H9 (cell line): ENCODE data around the gene ATF6. TPM values are rescaled to one million over a fixed set of nuclear protein-coding genes. Genes with fewer than 3 reads are reported as not detected.

ENCODE experiments used
- DNase-seq: peaks from one replicate; pipeline ENCODE4 v3.0.0-alpha.2; 2017
- H2AFZ ChIP-seq: one replicate; pipeline ENCODE4 v1.6.1; 2013; ENCODE audit warnings: mild to moderate bottlenecking, low read length, control low read depth, moderate library complexity
- H2AK5ac ChIP-seq: 2 replicates; pipeline ENCODE4 v1.6.1; 2013; ENCODE audit warnings: low read length, control low read depth, mixed read lengths; ENCODE audit not compliant: insufficient read length
- H2BK120ac ChIP-seq: one replicate; pipeline ENCODE4 v1.6.1; 2013; ENCODE audit warnings: low read depth, mild to moderate bottlenecking, low read length, control low read depth, inconsistent platforms; ENCODE audit not compliant: poor library complexity, severe bottlenecking
- H2BK12ac ChIP-seq: 2 replicates; pipeline ENCODE4 v1.6.1; 2013; ENCODE audit warnings: low read length, control low read depth, mixed read lengths, low read depth; ENCODE audit not compliant: insufficient read length
- H2BK15ac ChIP-seq: 2 replicates; pipeline ENCODE4 v1.6.1; 2013; ENCODE audit warnings: low read depth, low read length, control low read depth
- H2BK20ac ChIP-seq: one replicate; pipeline ENCODE4 v1.6.1; 2013; ENCODE audit warnings: low read depth, mild to moderate bottlenecking, low read length, control low read depth, inconsistent platforms; ENCODE audit not compliant: poor library complexity, severe bottlenecking
- H2BK5ac ChIP-seq: 2 replicates; pipeline ENCODE4 v1.6.1; 2013; ENCODE audit warnings: low read length, control low read depth, mixed read lengths; ENCODE audit not compliant: insufficient read length
- H3K14ac ChIP-seq: 2 replicates; pipeline ENCODE4 v1.6.1; 2013; ENCODE audit warnings: low read length, control low read depth; ENCODE audit not compliant: insufficient read depth
- H3K18ac ChIP-seq: 2 replicates; pipeline ENCODE4 v1.6.1; 2013; ENCODE audit warnings: low read depth, mild to moderate bottlenecking, mixed read lengths, low read length, control low read depth; ENCODE audit not compliant: insufficient read length
- H3K23ac ChIP-seq: 2 replicates; pipeline ENCODE4 v1.6.1; 2013; ENCODE audit warnings: low read length, control low read depth, mixed read lengths, low read depth; ENCODE audit not compliant: insufficient read length
- H3K23me2 ChIP-seq: 2 replicates; pipeline ENCODE4 v1.6.1; 2013; ENCODE audit warnings: low read depth, mild to moderate bottlenecking, mixed read lengths, low read length, control low read depth; ENCODE audit not compliant: insufficient read length, poor library complexity, severe bottlenecking
- H3K27ac ChIP-seq: 2 replicates; pipeline ENCODE4 v1.5.1; 2013; ENCODE audit warnings: low read length, control low read depth, mixed read lengths, low read depth; ENCODE audit not compliant: insufficient read length
- H3K27me3 ChIP-seq: 2 replicates; pipeline ENCODE4 v1.6.1; 2013; ENCODE audit warnings: low read length, control low read depth, inconsistent platforms; ENCODE audit not compliant: insufficient read depth
- H3K4ac ChIP-seq: 2 replicates; pipeline ENCODE4 v1.6.1; 2013; ENCODE audit warnings: low read depth, mild to moderate bottlenecking, control low read depth, inconsistent platforms, low read length, moderate library complexity
- H3K4me1 ChIP-seq: 2 replicates; pipeline ENCODE4 v1.6.1; 2013; ENCODE audit warnings: low read length, control low read depth, inconsistent platforms; ENCODE audit not compliant: insufficient read depth
- H3K4me2 ChIP-seq: 2 replicates; pipeline ENCODE4 v1.6.1; 2013; ENCODE audit warnings: low read length, control low read depth, mixed read lengths; ENCODE audit not compliant: insufficient read length, insufficient read depth
- H3K56ac ChIP-seq: 2 replicates; pipeline ENCODE4 v1.6.1; 2013; ENCODE audit warnings: low read depth, mild to moderate bottlenecking, mixed read lengths, low read length, control low read depth; ENCODE audit not compliant: insufficient read length
- H3K79me1 ChIP-seq: 2 replicates; pipeline ENCODE4 v1.6.1; 2013; ENCODE audit warnings: low read depth, mild to moderate bottlenecking, moderate library complexity, low read length, control low read depth, inconsistent platforms; ENCODE audit not compliant: insufficient read depth, poor library complexity, severe bottlenecking
- H3K79me2 ChIP-seq: 2 replicates; pipeline ENCODE4 v1.6.1; 2013; ENCODE audit warnings: low read length, control low read depth, inconsistent platforms; ENCODE audit not compliant: insufficient read depth
- H3K9ac ChIP-seq: 2 replicates; pipeline ENCODE4 v1.6.1; 2013; ENCODE audit warnings: low read length, control low read depth, mixed read lengths; ENCODE audit not compliant: insufficient read length; ENCODE audit errors: extremely low read depth
- H3K9me3 ChIP-seq: one replicate; pipeline ENCODE4 v1.6.1; 2013; ENCODE audit warnings: low read depth, low read length, inconsistent platforms; ENCODE audit not compliant: control insufficient read depth
- H3T11ph ChIP-seq: one replicate; pipeline ENCODE4 v1.6.1; 2013; ENCODE audit warnings: mild to moderate bottlenecking, low read length, control low read depth, inconsistent platforms
- H4K20me1 ChIP-seq: one replicate; pipeline ENCODE4 v1.6.1; 2013; ENCODE audit not compliant: control insufficient read depth, insufficient read length, insufficient read depth
- H4K5ac ChIP-seq: 2 replicates; pipeline ENCODE4 v1.6.1; 2013; ENCODE audit warnings: low read depth, mild to moderate bottlenecking, mixed read lengths, low read length, control low read depth; ENCODE audit not compliant: insufficient read length
- H4K8ac ChIP-seq: replicated peaks from 2 replicates; pipeline ENCODE4 v1.6.1; 2013; ENCODE audit warnings: low read length, control low read depth, mixed read lengths, low read depth; ENCODE audit not compliant: insufficient read length
- H4K91ac ChIP-seq: 2 replicates; pipeline ENCODE4 v1.6.1; 2013; ENCODE audit warnings: low read depth, mild to moderate bottlenecking, moderate library complexity, mixed read lengths, low read length, control low read depth; ENCODE audit not compliant: insufficient read length
- H3K27ac Mint-ChIP-seq, 3 experiments: 2 replicates in 2 of 3; 3 replicates in 1 of 3; pipeline ENCODE4 v1.8.0; 2020 to 2021; ENCODE audit warnings: mixed read lengths in 3 of 3, mild to moderate bottlenecking in 1 of 3, moderate library complexity in 1 of 3
- H3K27me3 Mint-ChIP-seq: 2 replicates; pipeline ENCODE4 v1.8.0; 2021; ENCODE audit warnings: low read depth, mild to moderate bottlenecking, moderate library complexity, mixed read lengths
- H3K36me3 Mint-ChIP-seq, 3 experiments: 2 replicates in 2 of 3; 3 replicates in 1 of 3; pipeline ENCODE4 v1.8.0; 2020 to 2021; ENCODE audit warnings: low read depth in 3 of 3, mixed read lengths in 3 of 3; ENCODE audit not compliant: insufficient read depth in 1 of 3
- H3K4me1 Mint-ChIP-seq, 2 experiments: 2 replicates each; pipeline ENCODE4 v1.8.0; 2020; ENCODE audit warnings: mixed read lengths in 2 of 2
- H3K4me3 Mint-ChIP-seq, 2 experiments: 2 replicates in 1 of 2; 3 replicates in 1 of 2; pipeline ENCODE4 v1.8.0; 2020 to 2021; ENCODE audit warnings: mild to moderate bottlenecking in 2 of 2, mixed read lengths in 2 of 2, moderate library complexity in 1 of 2
- H3K9me3 Mint-ChIP-seq, 2 experiments: 2 replicates in 1 of 2; 3 replicates in 1 of 2; pipeline ENCODE4 v1.8.0; 2020; ENCODE audit warnings: mild to moderate bottlenecking in 2 of 2, mixed read lengths in 2 of 2, moderate library complexity in 1 of 2
- WGBS: extraction: QIAGEN DNeasy Blood & Tissue Kit; methylation state at CpG from one replicate; pipeline ENCODE4 v1.1.7; 2013; ENCODE audit warnings: missing lambda C conversion rate, low lambda C conversion rate, mixed read lengths; ENCODE audit not compliant: insufficient read length; ENCODE audit errors: extremely low coverage; 5-methylcytosine and 5-hydroxymethylcytosine counted together
- total RNA-seq: library from RNA; stranded (reverse); gene quantifications from 2 replicates; pipeline ENCODE4 v1.2.1, GENCODE V29; 2021
- TF ChIP-seq, protein P1 (sequence below): fragments of 200-600 bp; sonication (generic); conservative IDR thresholded peaks from 3 replicates; pipeline ENCODE4 v1.8.0; 2021; ENCODE audit warnings: antibody characterized with exemption, mild to moderate bottlenecking

Gene ATF6
- total RNA-seq, 1 experiment from 2014 or later: 11.2 TPM

DNA sequence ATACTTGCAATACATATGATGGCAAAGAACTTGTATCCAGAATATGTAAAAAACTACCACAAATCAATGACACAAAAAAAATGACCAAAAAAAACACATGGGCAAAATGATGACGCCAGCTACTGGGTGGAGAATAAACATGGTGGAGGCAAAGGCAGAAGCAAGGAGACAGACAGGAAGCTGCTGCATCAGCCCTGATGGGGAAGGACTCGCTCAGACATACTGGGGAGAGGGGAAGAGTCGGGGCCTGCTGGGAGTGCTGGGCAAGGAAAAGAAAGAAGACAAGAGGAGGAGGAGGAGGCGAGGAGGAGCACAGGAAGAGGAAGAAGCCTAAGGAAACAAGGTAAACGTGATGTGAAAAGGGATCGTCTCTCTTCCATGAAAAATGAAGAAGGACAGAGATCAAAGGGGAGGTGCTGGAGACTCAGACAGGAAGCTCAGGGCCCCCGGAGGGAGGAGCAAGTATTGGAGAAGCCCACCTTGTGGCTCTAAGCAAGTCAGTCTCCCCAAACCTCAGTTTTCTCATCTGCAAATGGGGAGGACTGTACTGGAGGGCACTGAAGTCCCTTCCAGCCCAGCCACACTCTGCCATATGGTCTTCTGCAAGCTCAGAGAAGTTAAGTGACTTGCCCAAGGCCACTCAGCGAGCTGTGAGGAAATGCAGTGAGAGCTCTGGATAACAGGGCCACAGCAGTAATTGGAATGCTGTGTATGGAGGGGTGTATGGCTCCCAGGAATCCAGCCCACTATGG, 233.4 kb downstream of the ATF6 start:
- Histone ChIP-seq H2BK12ac (no peak overlapping the region), H4K91ac (no peak overlapping the region), H3K79me2 (no peaks in the 10 kb centered on the region), H3K14ac (no peak overlapping the region), H3K18ac (no peak overlapping the region), H3K27me3 (no peaks in the 10 kb centered on the region), H2BK5ac (no peak overlapping the region), H3T11ph (no peak overlapping the region), H4K8ac (no peak overlapping the region), H3K23ac (no peak overlapping the region), H2AK5ac (no peak overlapping the region), H3K56ac (no peak overlapping the region), H2BK120ac (no peak overlapping the region), H4K20me1 (no peaks in the 10 kb centered on the region), H3K4ac (no peak overlapping the region), H3K9me3 (no peaks in the 10 kb centered on the region), H2BK15ac (no peak overlapping the region), H3K4me2 (no peak overlapping the region), H3K9ac (no peak overlapping the region), H3K23me2 (no peaks in the 10 kb centered on the region), H3K79me1 (no peaks in the 10 kb centered on the region), H3K4me1 (no peaks in the 10 kb centered on the region), H4K5ac (no peak overlapping the region), H2AFZ (no peak overlapping the region), H3K27ac (no peak overlapping the region), H2BK20ac (no peak overlapping the region)
- peaks cover 0 to 1% (median 0%) of the 10 kb centered on the region in 3 experiments; a peak in 1 of 7 replicates for H3K36me3 Mint-ChIP-seq
- no CpG with 5 or more reads among the region's 8 CpGs for WGBS
- DNase-seq: no peak
- H3K4me1 Mint-ChIP-seq: peaks cover 4 to 6% of the 10 kb centered on the region in 2 experiments
- no peak overlapping the region for H3K4me3 Mint-ChIP-seq
- TF ChIP-seq, protein P1, sequence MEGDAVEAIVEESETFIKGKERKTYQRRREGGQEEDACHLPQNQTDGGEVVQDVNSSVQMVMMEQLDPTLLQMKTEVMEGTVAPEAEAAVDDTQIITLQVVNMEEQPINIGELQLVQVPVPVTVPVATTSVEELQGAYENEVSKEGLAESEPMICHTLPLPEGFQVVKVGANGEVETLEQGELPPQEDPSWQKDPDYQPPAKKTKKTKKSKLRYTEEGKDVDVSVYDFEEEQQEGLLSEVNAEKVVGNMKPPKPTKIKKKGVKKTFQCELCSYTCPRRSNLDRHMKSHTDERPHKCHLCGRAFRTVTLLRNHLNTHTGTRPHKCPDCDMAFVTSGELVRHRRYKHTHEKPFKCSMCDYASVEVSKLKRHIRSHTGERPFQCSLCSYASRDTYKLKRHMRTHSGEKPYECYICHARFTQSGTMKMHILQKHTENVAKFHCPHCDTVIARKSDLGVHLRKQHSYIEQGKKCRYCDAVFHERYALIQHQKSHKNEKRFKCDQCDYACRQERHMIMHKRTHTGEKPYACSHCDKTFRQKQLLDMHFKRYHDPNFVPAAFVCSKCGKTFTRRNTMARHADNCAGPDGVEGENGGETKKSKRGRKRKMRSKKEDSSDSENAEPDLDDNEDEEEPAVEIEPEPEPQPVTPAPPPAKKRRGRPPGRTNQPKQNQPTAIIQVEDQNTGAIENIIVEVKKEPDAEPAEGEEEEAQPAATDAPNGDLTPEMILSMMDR: no peak
- H3K27me3 Mint-ChIP-seq: no peaks in the 10 kb centered on the region
- no peak overlapping the region for H3K27ac Mint-ChIP-seq
- H3K9me3 Mint-ChIP-seq: no peaks in the 10 kb centered on the region
